ENCODE data around the gene SLC25A15. TPM values are rescaled to one million over a fixed set of nuclear protein-coding genes. Genes with fewer than 3 reads are reported as not detected.
"Not testable (repeated sequence)": the region's sequence is repeated elsewhere in the genome, so short reads cannot be mapped to it uniquely, and the experiment has no call there.

SLC25A15 gene
- total RNA-seq, 6 experiments from 2014 or later: 10.7 to 13.7 (median 12.1) TPM

DNA sequence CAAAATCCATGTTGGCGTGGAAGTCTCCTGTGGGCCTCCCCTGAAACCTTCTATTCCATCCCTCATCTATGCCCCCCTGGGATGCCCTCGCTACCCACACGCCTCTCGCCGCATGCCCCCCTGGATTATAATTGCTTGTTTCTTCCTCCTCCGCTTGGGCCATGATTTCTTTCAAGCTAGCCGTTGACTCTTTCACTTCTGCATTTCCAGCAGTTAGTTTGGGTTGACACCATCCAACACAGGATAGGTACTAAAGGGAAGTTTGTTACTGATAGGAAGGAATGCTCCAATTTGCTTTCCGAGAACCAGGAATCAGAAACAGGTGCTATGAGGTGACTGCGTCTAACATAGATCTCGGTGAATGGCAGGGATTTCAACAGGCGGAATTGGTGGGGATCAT lies 7.7 kb upstream of the SLC25A15 start:
- Mint-ChIP-seq H3K9me3 (no peaks in the 10 kb centered on the region), H3K27ac (no peak overlapping the region), H3K27me3 (ENCODE audit: insufficient read depth) (no peaks in the 10 kb centered on the region; the same call in 1 of the 2 replicates), H3K4me1 (ENCODE audit: low read depth) (peaks cover 28% of the 10 kb centered on the region), H3K36me3 (ENCODE audit: low read depth) (no peaks in the 10 kb centered on the region), H3K4me3 (no peak overlapping the region)
- no peak for TF ChIP-seq CTCF (IDR thresholded peaks at IDR 0.05)
- no peak for DNase-seq

DNA sequence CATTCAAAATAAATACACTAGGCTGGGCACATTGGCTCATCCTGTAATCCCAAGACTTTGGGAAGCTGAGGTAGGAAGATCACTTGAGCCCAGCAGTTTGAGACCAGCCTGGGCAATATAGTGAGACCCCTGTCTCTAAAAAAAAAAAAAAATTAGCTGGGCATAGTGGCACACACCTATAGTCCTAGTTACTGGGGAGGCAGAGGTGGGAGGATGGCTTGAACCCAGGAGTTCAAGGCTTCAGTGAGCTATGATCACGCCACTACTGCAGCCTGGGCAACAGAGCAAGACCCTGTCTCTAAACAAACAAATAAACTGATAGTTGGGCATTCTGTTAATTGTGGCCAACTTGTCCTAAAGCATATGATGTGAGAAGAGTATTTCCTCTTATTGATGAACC lies 6.4 kb upstream of the SLC25A15 start:
- not testable (repeated sequence) for H3K27ac Mint-ChIP-seq; DNase-seq; H3K4me3 Mint-ChIP-seq; H3K27me3 Mint-ChIP-seq (ENCODE audit: insufficient read depth); H3K9me3 Mint-ChIP-seq; H3K36me3 Mint-ChIP-seq (ENCODE audit: low read depth)
- peaks cover 28% of the 10 kb centered on the region for H3K4me1 Mint-ChIP-seq (ENCODE audit: low read depth)

- no peak for TF ChIP-seq CTCF (IDR thresholded peaks at IDR 0.05)
- no peaks in the 10 kb centered on the region; the same call in 1 of the 2 replicates for H3K27me3 Mint-ChIP-seq (ENCODE audit: insufficient read depth)
- peaks cover 21% of the 10 kb centered on the region for H3K4me1 Mint-ChIP-seq (ENCODE audit: low read depth)
- H3K4me3 Mint-ChIP-seq: no peak overlapping the region
- H3K36me3 Mint-ChIP-seq (ENCODE audit: low read depth): no peaks in the 10 kb centered on the region
- no peak for DNase-seq
- no peak overlapping the region for H3K27ac Mint-ChIP-seq
- no peaks in the 10 kb centered on the region for H3K9me3 Mint-ChIP-seq
These were observed 4.9 kb upstream of the SLC25A15 start for GRCh38 chr13:40784540-40784939.

GRCh38 chr13:40786568-40786996 lies 2.8 kb upstream of the SLC25A15 start:
- Mint-ChIP-seq H3K27me3 (ENCODE audit: insufficient read depth) (no peaks in the 10 kb centered on the region; the same call in 1 of the 2 replicates), H3K36me3 (ENCODE audit: low read depth) (no peaks in the 10 kb centered on the region), H3K9me3 (no peaks in the 10 kb centered on the region), H3K27ac (peak overlapping the region; percentile 83), H3K4me1 (ENCODE audit: low read depth) (peaks cover 31% of the 10 kb centered on the region), H3K4me3 (peak overlapping the region; percentile 53)
- TF ChIP-seq CTCF (IDR thresholded peaks at IDR 0.05): no peak
- DNase-seq: no peak

- peak overlapping the region; percentile 83 for H3K27ac Mint-ChIP-seq
- peaks cover 31% of the 10 kb centered on the region for H3K4me1 Mint-ChIP-seq (ENCODE audit: low read depth)
- peak overlapping the region; percentile 53 for H3K4me3 Mint-ChIP-seq
- DNase-seq: peak; percentile 84
- no peaks in the 10 kb centered on the region for H3K36me3 Mint-ChIP-seq (ENCODE audit: low read depth)
- no peaks in the 10 kb centered on the region; the same call in 1 of the 2 replicates for H3K27me3 Mint-ChIP-seq (ENCODE audit: insufficient read depth)
- no peak for TF ChIP-seq CTCF (IDR thresholded peaks at IDR 0.05)
- no peaks in the 10 kb centered on the region for H3K9me3 Mint-ChIP-seq
These were observed 2.3 kb upstream of the SLC25A15 start for GRCh38 chr13:40787062-40787461.

DNA sequence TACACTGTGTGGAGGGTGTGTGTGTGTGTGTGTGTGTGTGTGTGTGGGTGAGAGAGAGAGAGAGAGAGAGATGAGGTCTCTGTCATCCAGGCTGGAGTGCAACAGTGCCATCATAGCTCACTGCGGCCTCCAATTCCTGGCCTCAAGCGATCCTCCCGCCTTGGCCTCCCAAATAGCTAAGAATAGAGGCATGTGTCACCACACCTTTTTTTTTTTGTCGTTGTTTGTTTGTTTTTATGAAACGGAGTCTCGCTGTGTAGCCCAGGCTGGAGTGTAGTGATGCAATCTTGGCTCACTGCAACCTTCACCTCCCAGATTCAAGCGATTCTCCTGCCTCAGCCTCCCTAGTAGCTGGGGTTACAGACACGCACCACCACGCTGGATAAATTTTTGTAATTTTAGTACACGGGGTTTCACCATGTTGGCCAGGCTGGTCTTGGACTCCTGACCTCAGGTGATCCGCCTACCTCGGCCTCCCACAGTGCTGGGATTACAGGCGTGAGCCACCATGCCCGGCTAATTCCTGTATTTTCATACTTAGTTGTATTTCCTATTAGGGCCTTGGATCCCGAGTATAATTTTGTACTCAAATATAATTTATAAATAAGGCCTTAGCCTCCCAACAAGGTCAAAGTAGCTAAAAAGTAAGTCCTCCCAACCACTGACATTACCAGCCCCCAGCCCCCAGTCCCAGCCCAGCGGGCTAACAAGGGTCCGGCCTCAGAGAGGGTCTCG lies 704 bp upstream of the SLC25A15 start:
- not testable (repeated sequence) for H3K27me3 Mint-ChIP-seq (ENCODE audit: insufficient read depth); H3K36me3 Mint-ChIP-seq (ENCODE audit: low read depth); DNase-seq; H3K9me3 Mint-ChIP-seq
- Mint-ChIP-seq H3K27ac (peak overlapping the region; percentile 42; the same call in 1 of the 2 replicates), H3K4me1 (ENCODE audit: low read depth) (peaks cover 31% of the 10 kb centered on the region), H3K4me3 (peak overlapping the region; percentile 72)
